ENCODE measurements around the gene SPTBN1.

The SPTBN1 gene

GRCh38 chr2:54595999-54596902 lies 140.1 kb downstream of the SPTBN1 start:
- no peak for FAIRE-seq

DNA sequence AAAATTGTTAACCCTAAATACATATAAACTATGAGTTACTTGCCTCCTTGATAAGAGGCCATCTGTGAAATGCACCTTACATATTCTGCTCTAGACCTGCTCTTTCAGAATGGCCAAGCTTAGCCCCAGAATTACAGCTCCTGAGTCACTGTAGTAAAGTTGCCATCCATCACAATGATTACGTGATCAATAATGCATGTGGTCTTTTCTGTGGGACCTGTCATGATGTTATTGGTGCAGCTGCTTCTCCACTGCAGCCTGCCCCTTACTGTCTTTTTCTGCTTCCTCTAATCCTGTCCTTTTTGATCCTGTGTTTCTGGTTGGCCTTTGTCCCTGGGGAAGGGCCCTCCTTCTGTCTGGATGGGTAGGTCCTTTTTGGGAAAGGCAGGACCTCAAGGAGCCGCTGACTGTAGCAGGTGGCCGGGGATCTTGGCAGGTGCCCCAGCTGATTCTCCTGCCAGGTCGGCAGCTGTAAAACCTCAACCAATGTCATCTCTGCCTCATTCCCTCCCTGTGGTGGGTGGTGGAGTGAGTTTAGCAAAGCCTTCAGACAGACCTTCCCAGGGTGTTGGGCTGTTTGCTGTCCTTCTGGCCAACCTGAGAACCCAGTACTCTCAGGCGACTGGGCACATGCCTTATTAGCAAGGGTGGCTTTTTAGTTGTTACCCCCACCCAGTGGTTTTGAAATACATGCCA lies 141.2 kb downstream of the SPTBN1 start:
- FAIRE-seq, result no peak

DNA sequence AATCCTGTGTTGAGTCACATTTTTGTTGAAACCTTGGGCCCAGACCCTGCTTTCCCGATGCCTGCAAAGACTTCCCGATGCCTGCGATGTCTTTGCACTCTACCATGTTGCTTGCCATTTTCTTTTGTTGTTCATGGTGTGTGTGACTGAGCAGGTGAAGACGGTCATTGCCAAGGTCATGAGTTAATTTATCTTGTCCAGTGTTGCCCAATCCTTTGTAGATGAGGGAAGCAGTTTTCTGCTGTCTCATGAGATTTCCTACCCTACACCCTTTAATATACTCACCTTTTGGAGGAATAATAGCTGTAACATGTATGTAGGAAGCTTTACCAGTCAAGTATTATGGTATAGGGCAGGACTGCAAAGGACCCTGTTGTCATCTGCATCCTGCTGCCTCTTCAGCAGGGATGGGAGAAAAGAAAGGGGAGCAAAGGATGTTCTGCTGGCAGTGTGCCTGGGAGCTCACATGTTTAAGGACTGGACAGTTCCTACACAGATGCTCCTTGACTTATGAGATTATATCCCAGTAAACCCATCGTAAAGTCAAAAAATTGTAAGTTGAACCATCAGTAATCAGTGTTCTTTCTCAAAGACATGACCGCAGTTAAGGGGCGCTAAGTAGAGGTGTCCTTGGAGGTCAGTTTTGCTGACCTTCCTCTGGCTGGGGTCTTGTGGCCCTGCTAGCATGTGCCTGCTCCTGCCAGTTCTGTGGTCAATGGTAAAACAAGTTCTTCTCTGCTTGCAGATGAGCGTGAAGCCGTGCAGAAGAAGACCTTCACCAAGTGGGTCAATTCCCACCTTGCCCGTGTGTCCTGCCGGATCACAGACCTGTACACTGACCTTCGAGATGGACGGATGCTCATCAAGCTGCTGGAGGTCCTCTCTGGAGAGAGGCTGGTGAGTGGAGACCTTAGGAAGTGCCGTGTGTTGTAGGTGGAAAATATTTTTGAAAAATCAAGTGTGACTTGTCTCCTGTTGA lies 142.5 kb downstream of the SPTBN1 start:
- FAIRE-seq, result no peak

DNA sequence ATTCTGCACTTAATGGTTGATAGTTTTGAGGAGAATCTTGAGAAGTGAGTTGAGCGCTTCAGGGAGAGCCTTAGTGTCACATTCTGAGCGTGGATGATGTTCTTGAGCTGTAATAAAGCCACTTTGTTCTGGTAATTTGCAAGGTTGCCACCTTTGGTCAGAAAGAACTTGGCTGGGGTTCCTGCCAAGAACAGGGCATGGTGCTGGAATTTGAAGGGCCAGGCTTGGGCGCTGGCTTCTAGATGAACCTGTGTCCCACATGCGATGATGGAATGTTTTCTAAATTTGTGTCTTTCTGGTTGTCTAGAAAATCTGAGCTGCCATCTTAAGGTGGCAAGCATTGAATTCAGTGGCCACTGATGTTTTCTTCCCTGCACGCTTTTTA lies 143.2 kb downstream of the SPTBN1 start:
- no peak for FAIRE-seq

DNA sequence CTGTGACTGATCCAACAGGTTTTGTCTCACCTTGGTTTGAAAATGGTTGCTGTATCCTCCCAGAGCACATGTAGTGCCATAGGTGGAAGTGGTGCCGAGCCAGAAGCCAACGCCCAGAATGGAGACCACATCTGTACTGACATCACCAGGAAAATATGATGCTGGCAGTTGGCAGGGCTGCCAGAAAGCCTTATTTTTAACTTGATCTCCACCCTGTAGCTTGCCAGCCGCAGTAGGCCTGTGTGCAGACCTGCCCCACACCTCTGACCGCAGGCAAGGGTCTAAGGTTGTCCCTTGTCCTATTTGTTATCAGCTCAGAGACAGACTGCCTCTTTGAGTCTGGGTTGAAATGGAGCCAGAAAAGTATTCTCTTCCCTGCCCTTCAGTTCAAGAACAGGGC lies 143.8 kb downstream of the SPTBN1 start:
- FAIRE-seq, result no peak

GRCh38 chr2:54601339-54601738 lies 145.2 kb downstream of the SPTBN1 start:
- no peak for FAIRE-seq

GRCh38 chr2:54602736-54603322 lies 146.7 kb downstream of the SPTBN1 start:
- no peak for FAIRE-seq

GRCh38 chr2:54603357-54603756 lies 147.2 kb downstream of the SPTBN1 start:
- no peak for FAIRE-seq

DNA sequence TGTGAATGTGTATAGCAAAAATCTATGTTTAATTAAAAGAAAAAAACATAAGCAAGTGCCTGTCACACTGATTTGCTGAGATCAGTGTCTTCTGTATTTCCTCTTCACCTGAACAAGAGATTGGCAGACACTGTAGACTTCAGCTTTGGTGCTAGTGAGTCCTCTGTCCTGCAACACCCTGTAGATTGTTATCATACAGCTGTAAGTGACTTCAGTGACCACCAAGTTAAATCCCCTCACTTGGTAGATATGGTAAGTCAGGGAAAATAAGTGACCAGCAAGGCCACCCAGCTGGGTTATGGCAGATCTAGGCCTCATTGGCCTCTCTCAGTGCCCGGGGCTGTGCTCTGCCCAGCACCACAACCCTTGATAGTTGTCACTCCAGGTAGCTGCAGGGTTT lies 147.7 kb downstream of the SPTBN1 start:
- FAIRE-seq, result no peak

DNA sequence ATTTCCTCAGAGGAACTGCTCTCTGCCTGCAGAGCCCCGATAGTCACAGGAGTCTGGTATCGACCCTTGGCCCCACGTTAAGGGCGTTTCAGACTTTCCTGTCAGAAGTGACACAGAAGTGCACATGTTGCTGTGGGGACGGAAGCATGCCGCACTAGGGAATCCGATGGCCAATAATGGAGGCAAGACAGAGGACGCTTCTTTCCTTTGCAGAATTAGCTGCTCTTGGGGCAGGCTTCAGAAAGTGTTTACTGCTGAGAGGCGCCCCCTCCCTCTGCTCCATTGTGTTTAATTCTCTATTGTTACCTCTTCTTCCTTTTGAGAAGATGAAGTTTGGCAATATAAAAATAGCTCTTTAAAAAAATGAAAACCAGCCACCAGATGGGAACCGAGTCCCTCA lies 148.7 kb downstream of the SPTBN1 start:
- no peak for FAIRE-seq

- no peak for FAIRE-seq
These were observed 149.7 kb downstream of the SPTBN1 start for GRCh38 chr2:54605836-54606235.

- FAIRE-seq, result no peak
These were observed 150.3 kb downstream of the SPTBN1 start for GRCh38 chr2:54606393-54606958.

GRCh38 chr2:54608224-54608623 lies 152.1 kb downstream of the SPTBN1 start:
- no peak for FAIRE-seq

DNA sequence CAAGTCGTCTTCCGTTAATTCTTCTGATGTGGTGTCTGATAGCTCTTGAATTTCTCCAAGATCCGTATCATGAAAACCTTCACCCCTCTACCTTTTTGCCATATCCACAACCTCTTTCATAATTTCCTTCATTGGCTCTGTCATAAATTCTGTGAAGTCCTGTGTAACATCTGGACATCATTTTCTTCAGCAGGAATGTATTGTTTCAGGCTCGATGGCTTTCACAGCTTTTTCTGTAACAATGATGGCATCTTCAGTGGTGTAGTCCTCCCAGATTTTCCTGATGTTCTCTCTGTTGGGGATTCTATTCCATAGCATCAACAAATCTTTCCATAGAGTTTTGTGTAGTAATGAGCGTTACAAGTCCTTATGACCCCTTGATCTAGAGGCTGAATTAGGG lies 153.1 kb downstream of the SPTBN1 start:
- FAIRE-seq, result no peak

DNA sequence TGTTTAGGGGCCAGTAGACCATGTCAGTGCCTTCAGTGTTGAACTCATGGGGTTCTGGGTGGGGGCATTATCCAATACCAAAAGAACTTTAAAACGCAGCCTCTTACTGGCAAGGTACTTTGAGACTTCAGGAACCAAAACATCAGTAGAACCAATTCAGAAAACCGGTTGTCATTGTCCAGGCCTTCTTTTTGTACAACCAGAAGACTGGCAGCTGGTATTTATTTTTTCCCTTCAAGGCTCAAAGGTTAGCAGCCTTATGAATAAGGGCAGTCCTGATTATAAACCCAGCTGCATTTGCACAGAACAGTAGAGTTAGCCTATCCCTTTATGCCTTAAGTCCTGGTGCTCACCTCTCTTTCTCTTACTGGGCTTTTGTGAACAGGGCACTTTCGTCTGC lies 153.5 kb downstream of the SPTBN1 start:
- FAIRE-seq, result no peak

DNA sequence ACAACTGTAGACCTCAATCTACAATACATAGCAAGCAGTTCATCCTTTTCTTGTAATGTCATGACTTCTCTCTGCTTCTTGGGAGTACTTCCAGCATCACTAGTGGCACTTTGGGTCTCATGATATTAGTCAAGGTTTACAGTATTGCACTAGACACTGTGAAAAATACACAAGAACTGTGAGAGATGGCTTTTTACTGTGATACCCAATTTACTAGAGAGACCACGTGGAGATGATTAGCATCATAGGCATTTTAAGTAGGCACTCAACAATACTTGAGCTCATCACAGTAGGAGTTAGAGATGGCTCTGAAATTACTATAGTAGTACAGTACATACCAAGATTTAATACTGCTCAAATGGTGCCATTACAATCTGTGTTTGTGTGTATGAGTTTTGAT lies 154.6 kb downstream of the SPTBN1 start:
- no peak for FAIRE-seq

DNA sequence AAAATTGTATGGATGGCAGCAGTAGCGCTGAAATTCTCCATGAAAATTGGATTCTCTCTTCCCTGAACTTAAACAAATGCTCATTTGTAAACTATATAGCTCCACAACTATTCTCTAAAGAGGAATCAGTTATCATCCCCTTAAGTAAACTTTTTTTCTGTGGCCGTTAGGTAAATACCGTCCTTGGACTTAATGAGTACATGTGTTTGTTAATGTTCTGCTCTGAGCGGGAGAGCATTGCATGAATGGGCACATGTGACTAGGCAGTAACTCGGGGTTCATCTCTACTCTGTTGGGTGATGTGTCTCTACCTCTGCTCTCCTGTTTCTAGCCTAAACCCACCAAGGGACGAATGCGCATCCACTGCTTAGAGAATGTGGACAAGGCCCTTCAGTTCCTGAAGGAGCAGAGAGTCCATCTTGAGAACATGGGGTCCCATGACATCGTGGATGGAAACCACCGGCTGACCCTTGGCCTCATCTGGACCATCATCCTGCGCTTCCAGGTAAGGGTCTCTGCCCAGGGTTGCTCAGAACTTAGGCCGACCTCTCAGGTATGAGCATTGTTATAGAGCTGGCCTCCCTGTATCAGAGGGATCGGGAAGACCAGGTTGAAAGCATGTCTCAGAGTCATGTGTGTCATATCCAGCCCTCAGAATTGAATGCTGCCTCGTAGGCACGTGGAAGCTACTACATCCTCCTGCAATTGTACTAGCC lies 155.9 kb downstream of the SPTBN1 start:
- no peak for FAIRE-seq

DNA sequence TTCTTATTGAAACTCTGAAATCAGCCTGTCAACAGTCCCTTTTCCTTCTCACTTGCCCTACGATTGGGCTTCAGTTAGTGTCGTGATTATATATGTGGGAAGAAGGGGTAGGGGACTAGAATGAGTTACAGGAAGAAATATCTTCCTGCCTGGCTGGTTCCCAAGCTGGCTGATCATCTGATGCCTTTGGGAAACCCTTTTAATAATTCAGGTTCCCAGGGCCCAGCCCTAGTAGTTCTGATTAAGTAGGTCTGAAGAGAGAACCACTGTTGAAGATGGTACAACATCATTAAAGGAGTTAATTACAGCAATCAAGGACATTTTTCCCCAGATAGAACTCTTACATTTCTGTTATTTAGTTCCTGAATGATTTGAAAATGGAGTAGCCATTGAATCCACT lies 157.3 kb downstream of the SPTBN1 start:
- no peak for FAIRE-seq

- no peak for FAIRE-seq
These were observed 157.7 kb downstream of the SPTBN1 start for GRCh38 chr2:54613794-54614257.

GRCh38 chr2:54614819-54615218 lies 158.7 kb downstream of the SPTBN1 start:
- FAIRE-seq, result no peak

GRCh38 chr2:54615832-54616534 lies 159.9 kb downstream of the SPTBN1 start:
- FAIRE-seq, result no peak
